IMR-90 (cell line): Measurements from ENCODE around the gene KDELR3.

Experiments used
- BHLHE40 ChIP-seq: fragments of 150-350 bp; IDR thresholded peaks from 2 replicates; pipeline ENCODE4 v1.6.1; 2016; ENCODE audit warnings: mild to moderate bottlenecking, low read depth, low read length
- POLR2A ChIP-seq: IDR thresholded peaks from 2 replicates; pipeline ENCODE4 v1.6.1; 2012; ENCODE audit warnings: mild to moderate bottlenecking, low read depth, low read length
- RAD21 ChIP-seq: IDR thresholded peaks from 2 replicates; pipeline ENCODE4 v1.6.1; 2012; ENCODE audit warnings: low read length, improper control_type of control experiment
- RCOR1 ChIP-seq: IDR thresholded peaks from 2 replicates; pipeline ENCODE4 v1.6.1; 2012; ENCODE audit warnings: mild to moderate bottlenecking, low read length, improper control_type of control experiment; ENCODE audit not compliant: insufficient replicate concordance
- SMC3 ChIP-seq: fragments of 150-350 bp; IDR thresholded peaks from 2 replicates; pipeline ENCODE4 v1.6.1; 2016; ENCODE audit warnings: low read depth, mild to moderate bottlenecking, antibody characterized with exemption, low read length, moderate library complexity
- TF ChIP-seq, protein P1 (sequence below): conservative IDR thresholded peaks from 2 replicates; pipeline ENCODE4 v1.5.1; 2012; ENCODE audit warnings: mild to moderate bottlenecking, low read depth, low read length, improper control_type of control experiment

DNA sequence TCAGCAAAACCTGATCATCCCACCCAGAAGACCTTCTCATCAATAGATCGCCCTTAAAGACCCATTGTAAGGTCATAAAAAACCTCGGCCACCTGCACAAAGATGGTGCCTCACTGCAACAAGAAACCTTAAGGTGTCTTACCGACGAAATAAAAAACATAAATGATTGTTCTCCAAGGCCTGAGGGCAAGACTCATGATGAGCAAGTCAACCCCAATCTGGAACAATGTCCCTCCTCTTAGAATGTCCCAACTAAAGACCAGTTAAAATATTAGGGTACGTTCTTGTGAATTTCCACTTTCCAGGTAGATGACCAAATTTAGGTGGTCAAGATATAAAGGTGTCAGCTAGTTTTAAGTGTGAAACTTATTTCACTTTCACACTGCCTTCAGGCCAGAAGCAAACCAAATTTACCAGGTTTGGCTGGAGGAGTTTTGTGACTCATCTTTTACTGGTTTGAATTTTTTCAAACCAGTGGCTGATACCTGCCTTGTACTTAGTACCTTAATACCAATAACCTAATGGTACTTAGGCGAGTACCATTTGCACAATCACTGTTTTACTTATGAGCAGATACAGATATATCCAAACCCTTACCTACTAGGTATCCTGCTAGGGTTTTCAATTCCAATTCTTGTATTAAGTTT lies 14.9 kb downstream of the KDELR3 start:
- TF ChIP-seq, protein P1, sequence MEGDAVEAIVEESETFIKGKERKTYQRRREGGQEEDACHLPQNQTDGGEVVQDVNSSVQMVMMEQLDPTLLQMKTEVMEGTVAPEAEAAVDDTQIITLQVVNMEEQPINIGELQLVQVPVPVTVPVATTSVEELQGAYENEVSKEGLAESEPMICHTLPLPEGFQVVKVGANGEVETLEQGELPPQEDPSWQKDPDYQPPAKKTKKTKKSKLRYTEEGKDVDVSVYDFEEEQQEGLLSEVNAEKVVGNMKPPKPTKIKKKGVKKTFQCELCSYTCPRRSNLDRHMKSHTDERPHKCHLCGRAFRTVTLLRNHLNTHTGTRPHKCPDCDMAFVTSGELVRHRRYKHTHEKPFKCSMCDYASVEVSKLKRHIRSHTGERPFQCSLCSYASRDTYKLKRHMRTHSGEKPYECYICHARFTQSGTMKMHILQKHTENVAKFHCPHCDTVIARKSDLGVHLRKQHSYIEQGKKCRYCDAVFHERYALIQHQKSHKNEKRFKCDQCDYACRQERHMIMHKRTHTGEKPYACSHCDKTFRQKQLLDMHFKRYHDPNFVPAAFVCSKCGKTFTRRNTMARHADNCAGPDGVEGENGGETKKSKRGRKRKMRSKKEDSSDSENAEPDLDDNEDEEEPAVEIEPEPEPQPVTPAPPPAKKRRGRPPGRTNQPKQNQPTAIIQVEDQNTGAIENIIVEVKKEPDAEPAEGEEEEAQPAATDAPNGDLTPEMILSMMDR = no peak
- TF ChIP-seq POLR2A (peak; percentile 35; the same call in 1 of the 2 replicates), RAD21 (no peak), BHLHE40 (no peak), SMC3 (no peak), RCOR1 (no peak)
